HepG2 (cell line): ENCODE data around the gene NFAT5. TPM values are rescaled to one million over a fixed set of nuclear protein-coding genes. Genes with fewer than 3 reads are reported as not detected.
A peak's percentile ranks its signal among the peaks of the same experiment; 100 is the strongest.

Experiments used
- ADNP ChIP-seq: sonication (generic); formaldehyde crosslinking; IDR thresholded peaks from 2 replicates; pipeline ENCODE4 v1.4.0; 2020; ENCODE audit warnings: missing genetic modification reagents
- HHEX ChIP-seq: IDR thresholded peaks from 2 replicates; pipeline ENCODE4 v1.6.1; 2016; ENCODE audit warnings: control low read depth
- HINFP ChIP-seq: sonication (generic); formaldehyde crosslinking; IDR thresholded peaks from 2 replicates; pipeline ENCODE4 v1.4.0; 2020; ENCODE audit warnings: low read depth, mild to moderate bottlenecking, missing genetic modification reagents
- HOXA3 ChIP-seq: sonication (generic); formaldehyde crosslinking; IDR thresholded peaks from 2 replicates; pipeline ENCODE4 v1.5.0; 2020; ENCODE audit warnings: missing genetic modification reagents
- HOXD1 ChIP-seq: sonication (generic); formaldehyde crosslinking; IDR thresholded peaks from 2 replicates; pipeline ENCODE4 v1.5.0; 2020; ENCODE audit warnings: missing genetic modification reagents
- KDM3A ChIP-seq: IDR thresholded peaks from 2 replicates; pipeline ENCODE4 v1.6.1; 2018; ENCODE audit warnings: low read depth, missing compliant biosample characterization
- KLF12 ChIP-seq: sonication (generic); formaldehyde crosslinking; IDR thresholded peaks from 2 replicates; pipeline ENCODE4 v1.4.0; 2020; ENCODE audit warnings: missing genetic modification reagents, borderline replicate concordance
- PRDM15 ChIP-seq: sonication (generic); formaldehyde crosslinking; IDR thresholded peaks from 2 replicates; pipeline ENCODE4 v1.4.0; 2020; ENCODE audit warnings: missing genetic modification reagents
- SALL1 ChIP-seq: sonication (generic); formaldehyde crosslinking; IDR thresholded peaks from 2 replicates; pipeline ENCODE4 v1.8.0; 2022; ENCODE audit warnings: mild to moderate bottlenecking, missing genetic modification reagents
- SNAI1 ChIP-seq: sonication (generic); formaldehyde crosslinking; IDR thresholded peaks from 2 replicates; pipeline ENCODE4 v1.5.0; 2020; ENCODE audit warnings: mild to moderate bottlenecking, missing genetic modification reagents, borderline replicate concordance
- SPEN ChIP-seq: sonication (generic); formaldehyde crosslinking; IDR thresholded peaks from 2 replicates; pipeline ENCODE4 v1.5.1; 2020; ENCODE audit warnings: low read depth, mild to moderate bottlenecking, missing genetic modification reagents
- SRY ChIP-seq: sonication (generic); formaldehyde crosslinking; IDR thresholded peaks from 2 replicates; pipeline ENCODE4 v1.8.0; 2022; ENCODE audit warnings: mild to moderate bottlenecking, missing genetic modification reagents
- UBTF ChIP-seq: sonication (generic); formaldehyde crosslinking; IDR thresholded peaks from 2 replicates; pipeline ENCODE4 v1.4.0; 2020; ENCODE audit warnings: mild to moderate bottlenecking, missing genetic modification reagents
- ZFP41 ChIP-seq: sonication (generic); formaldehyde crosslinking; IDR thresholded peaks from 2 replicates; pipeline ENCODE4 v1.4.0; 2020; ENCODE audit warnings: mild to moderate bottlenecking, missing genetic modification reagents, borderline replicate concordance
- ZMAT3 ChIP-seq: sonication (generic); formaldehyde crosslinking; conservative IDR thresholded peaks from 2 replicates; pipeline ENCODE4 v1.7.0; 2021; ENCODE audit warnings: missing genetic modification reagents
- ZNF274 ChIP-seq: sonication (generic); formaldehyde crosslinking; IDR thresholded peaks from 2 replicates; pipeline ENCODE4 v1.5.1; 2020; ENCODE audit warnings: mild to moderate bottlenecking, missing genetic modification reagents
- ZNF333 ChIP-seq: sonication (generic); formaldehyde crosslinking; IDR thresholded peaks from 2 replicates; pipeline ENCODE4 v1.4.0; 2020; ENCODE audit warnings: mild to moderate bottlenecking, missing genetic modification reagents, borderline replicate concordance
- ZNF34 ChIP-seq: sonication (generic); formaldehyde crosslinking; IDR thresholded peaks from 2 replicates; pipeline ENCODE4 v1.4.0; 2020; ENCODE audit warnings: mild to moderate bottlenecking, missing genetic modification reagents, borderline replicate concordance
- ZNF350 ChIP-seq: sonication (generic); formaldehyde crosslinking; IDR thresholded peaks from 2 replicates; pipeline ENCODE4 v1.4.0; 2020; ENCODE audit warnings: mild to moderate bottlenecking, low read depth, missing genetic modification reagents, borderline replicate concordance
- ZNF749 ChIP-seq: sonication (generic); formaldehyde crosslinking; IDR thresholded peaks from 2 replicates; pipeline ENCODE4 v1.8.0; 2022; ENCODE audit warnings: mild to moderate bottlenecking, missing genetic modification reagents, moderate library complexity, borderline replicate concordance
- ZNF773 ChIP-seq: sonication (generic); formaldehyde crosslinking; IDR thresholded peaks from 2 replicates; pipeline ENCODE4 v1.4.0; 2020; ENCODE audit warnings: missing genetic modification reagents, borderline replicate concordance
- ZNF777 ChIP-seq: sonication (generic); formaldehyde crosslinking; IDR thresholded peaks from 2 replicates; pipeline ENCODE4 v1.4.0; 2020; ENCODE audit warnings: missing genetic modification reagents
- polyA plus RNA-seq, 8 experiments: library from polyadenylated mRNA; depleted of rRNA in 3 of 8; stranded (reverse) in 7 of 8; unstranded in 1 of 8; fragments of >200 nt; fragmentation: Illumina TruSeq in 4 of 8; extraction: Trizol in 4 of 8; gene quantifications; 2 replicates each; pipeline versions ENCODE4 v1.2.1 to v1.2.3, GENCODE V29; 2011 to 2016; ENCODE audit warnings: low read depth in 4 of 8, missing spikeins in 1 of 8, mixed read lengths in 1 of 8; ENCODE audit not compliant: insufficient read depth in 1 of 8
- total RNA-seq, 5 experiments: library from RNA; depleted of rRNA; stranded (reverse); fragments of >200 nt; fragmentation: Illumina TruSeq; extraction: Trizol; gene quantifications; 2 replicates each; pipeline ENCODE4 v1.2.3, GENCODE V29; 2016; ENCODE audit warnings: low read depth in 1 of 5

NFAT5 gene
- total and polyA plus RNA-seq, 2 of the 13 experiments (the other 11 are each of a cell fraction or from before 2014, with no cell fraction given) = 20.5 to 54.3 TPM

- TF ChIP-seq PRDM15 (CRISPR knock-in tag) (0 out of 2 replicates have a peak, but pooled peaks have one; percentile 30), ZFP41 (CRISPR knock-in tag) (no peak), KDM3A (CRISPR knock-in tag) (no peak), SALL1 (CRISPR knock-in tag) (0 out of 2 replicates have a peak, but pooled peaks have one; percentile 31), HINFP (CRISPR knock-in tag) (peak; percentile 47; the same call in 1 of the 2 replicates), HOXA3 (CRISPR knock-in tag) (peak; percentile 48; the same call in 1 of the 2 replicates), ZNF777 (CRISPR knock-in tag) (0 out of 2 replicates have a peak, but pooled peaks have one; percentile 52), ZNF34 (CRISPR knock-in tag) (0 out of 2 replicates have a peak, but pooled peaks have one; percentile 9), HHEX (no peak), ZNF333 (CRISPR knock-in tag) (peak; percentile 15; the same call in 1 of the 2 replicates), KLF12 (0 out of 2 replicates have a peak, but pooled peaks have one; percentile 72), ADNP (CRISPR knock-in tag) (0 out of 2 replicates have a peak, but pooled peaks have one; percentile 32), ZNF274 (peak; percentile 36; the same call in 1 of the 2 replicates), ZNF350 (CRISPR knock-in tag) (peak; percentile 44; the same call in 1 of the 2 replicates), ZNF749 (CRISPR knock-in tag) (no peak), SRY (no peak), HOXD1 (CRISPR knock-in tag) (0 out of 2 replicates have a peak, but pooled peaks have one; percentile 23), SPEN (peak; percentile 8; the same call in 1 of the 2 replicates), ZNF773 (CRISPR knock-in tag) (no peak), SNAI1 (0 out of 2 replicates have a peak, but pooled peaks have one; percentile 62), ZMAT3 (peak; percentile 36; the same call in 1 of the 2 replicates), UBTF (CRISPR knock-in tag) (peak; percentile 43; the same call in 1 of the 2 replicates)
Observed at GRCh38 chr16:69566240-69566980, 644 bp downstream of the NFAT5 start (continued).
